GM21619 (cell line): ENCODE results near the gene ALDH3B2.
"Not testable (repeated sequence)": the region's sequence is repeated elsewhere in the genome, so short reads cannot be mapped to it uniquely, and the experiment has no call there.

Experiments used
- ATAC-seq: cut with Tn5 transposase; IDR thresholded peaks from one replicate; pipeline ENCODE4 v1.9.1; 2021; ENCODE audit not compliant: unreplicated experiment

ALDH3B2 gene

DNA sequence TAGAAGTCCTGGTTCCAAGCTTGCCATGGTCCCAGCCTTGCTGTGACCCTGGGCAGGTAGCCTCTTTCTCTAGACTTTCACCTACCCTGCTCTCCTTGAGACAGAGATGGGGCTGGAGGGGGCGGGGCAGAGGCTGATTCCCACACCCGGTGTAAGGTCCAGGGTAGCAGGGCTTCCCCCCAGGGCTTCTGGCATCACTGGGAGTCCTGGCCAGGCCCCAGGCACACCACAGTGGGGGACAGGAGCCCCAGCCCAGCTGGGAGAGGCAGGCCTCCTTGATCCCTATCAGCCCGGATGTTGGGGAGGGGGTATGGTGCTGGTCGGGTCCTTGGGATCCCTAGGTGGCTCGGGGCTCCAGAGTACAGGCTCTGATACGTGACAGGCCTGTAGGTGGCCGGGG lies 43.0 kb downstream of the ALDH3B2 start:
- no peak for ATAC-seq

DNA sequence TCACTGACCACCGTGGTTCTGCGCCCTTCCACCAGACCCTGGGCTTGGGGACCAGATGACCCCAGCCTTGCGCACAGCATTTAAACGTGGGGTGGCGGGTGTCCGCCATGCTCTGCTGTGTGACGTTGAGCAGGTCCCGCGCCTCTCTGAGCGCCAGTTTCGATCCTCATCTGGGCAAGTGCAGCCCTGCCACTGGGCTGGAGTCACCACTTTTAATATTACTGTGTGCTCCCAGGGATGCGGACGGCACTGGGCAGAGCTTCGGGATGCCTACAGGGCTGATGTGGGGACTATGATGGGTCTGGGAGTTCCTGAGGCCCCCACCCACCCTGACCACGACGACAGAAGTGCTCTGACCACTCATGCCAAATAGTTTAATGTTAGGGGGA lies 43.5 kb downstream of the ALDH3B2 start:
- no peak for ATAC-seq

GRCh38 chr11:67630228-67630942 lies 44.0 kb downstream of the ALDH3B2 start:
- peak; percentile 63 for ATAC-seq

DNA sequence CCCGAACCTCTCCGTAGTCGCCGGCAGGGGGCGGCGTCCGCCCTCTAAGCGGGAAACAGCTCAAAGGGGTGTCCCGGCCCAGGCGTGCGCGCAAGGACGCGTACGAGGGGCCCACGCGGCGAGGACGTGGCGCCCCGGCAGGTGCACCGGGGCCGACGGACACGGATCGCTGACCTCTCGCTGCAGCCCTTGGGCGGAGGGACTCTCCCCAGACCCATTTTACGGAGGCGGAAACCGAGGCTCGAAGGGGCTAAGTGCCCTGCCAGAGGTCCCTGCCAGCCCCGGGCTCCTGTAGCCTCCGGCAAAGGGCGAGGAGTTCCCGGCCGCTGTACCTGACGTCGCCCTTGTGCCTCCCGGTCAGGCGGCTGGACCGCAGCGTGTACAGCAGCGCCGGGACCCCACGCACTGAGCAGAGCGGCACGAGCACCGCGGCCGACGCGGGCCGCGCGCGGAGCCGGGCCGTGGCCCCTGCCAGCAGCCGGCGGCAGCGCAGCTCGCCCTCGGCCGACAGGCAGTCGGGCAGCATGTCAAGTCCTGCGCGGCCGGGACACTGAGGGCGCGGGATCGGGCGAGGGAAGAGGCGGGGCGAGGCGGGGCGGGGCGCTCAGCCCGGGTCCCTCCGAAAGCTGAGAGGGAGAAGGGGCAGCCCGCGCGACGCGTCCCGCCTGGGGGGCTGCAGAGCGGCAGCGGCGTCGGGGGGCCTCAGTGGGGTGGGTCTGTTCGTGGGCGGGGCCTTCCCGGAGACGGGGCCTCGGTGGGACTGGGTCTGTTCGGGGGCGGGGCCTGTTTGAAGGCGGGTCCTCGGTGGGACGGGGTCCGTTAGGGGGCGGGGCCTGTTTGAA lies 44.8 kb downstream of the ALDH3B2 start, which contains the start of gene NUDT8:
NUDT8 (minus strand) TSS at position 552 of the 842 bp plus-strand sequence; CDS start at position 526, 26 bp downstream.
- ATAC-seq: peak; percentile 41

DNA sequence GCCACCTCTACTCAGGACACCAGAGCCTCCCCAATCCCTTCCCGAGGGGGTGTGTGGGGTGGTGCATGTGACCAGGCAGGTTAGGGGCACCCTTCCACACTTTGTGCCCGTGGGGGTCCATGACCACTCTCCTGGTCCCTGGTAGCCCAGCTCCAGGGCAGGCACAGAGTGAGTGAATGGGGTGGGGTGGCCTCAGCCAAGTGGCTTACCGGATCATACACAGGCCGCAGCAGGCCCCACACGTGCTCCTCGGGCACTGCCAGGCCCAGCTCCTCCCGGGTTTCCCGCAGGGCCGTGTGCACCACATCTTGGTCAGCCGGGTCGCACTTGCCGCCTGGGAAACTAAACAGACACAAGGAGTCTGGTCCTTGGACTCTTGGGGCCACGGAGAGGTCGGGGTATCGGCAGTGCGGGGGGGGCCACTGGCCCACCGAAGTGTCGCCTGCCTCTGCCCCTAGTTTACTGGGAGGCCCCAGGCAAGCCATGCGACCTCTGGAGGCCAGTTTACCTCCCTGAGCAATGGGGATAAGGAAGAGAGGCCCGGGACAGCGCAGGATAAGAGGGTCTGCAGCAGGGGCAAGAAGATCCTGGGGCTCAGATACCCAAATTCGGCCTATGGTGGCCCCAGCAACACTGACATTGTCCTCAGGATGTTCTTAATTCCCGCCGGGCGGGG lies 45.6 kb downstream of the ALDH3B2 start:
- no peak for ATAC-seq

DNA sequence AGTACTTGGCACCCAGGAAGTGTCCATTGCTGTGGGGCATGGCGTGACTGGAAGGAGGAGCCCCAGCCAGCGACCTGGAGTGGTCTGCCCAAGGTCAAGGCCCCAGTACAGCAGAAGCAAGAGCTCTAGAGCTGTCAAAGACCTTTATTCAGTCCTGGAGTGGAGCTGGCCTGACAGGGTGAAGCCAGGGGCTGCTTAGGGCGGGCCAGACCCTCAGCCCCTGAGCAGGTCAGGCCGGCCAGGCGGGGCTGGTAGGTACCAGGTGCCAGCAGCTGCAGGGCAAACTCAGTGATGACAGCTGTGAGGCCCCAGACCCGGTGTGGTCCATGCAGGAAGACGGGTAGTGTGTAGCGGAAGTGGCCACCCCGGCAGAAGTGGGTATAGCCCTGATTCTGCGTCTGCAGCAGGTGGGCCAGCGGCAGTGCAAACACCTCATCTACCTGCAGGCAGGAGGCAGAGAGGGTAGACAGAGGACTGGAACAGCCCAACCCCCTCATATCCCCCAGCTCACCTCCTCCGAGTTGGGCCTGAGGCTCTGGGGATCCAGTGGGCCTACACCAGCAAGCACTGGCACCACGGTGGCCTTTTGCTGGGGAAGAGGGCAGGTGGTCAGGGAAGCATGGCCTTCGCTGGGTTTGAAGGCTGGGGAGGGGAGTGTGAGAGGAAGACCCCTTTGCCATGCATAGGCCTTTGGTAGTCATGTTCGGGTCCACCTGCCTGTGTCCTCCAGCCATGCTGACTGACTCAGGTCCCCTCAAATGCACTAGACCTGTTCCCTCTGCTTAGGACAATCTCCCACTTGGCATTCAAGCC lies 46.4 kb downstream of the ALDH3B2 start:
- no peak for ATAC-seq

GRCh38 chr11:67627441-67627811 lies 47.0 kb downstream of the ALDH3B2 start:
- ATAC-seq: no peak

DNA sequence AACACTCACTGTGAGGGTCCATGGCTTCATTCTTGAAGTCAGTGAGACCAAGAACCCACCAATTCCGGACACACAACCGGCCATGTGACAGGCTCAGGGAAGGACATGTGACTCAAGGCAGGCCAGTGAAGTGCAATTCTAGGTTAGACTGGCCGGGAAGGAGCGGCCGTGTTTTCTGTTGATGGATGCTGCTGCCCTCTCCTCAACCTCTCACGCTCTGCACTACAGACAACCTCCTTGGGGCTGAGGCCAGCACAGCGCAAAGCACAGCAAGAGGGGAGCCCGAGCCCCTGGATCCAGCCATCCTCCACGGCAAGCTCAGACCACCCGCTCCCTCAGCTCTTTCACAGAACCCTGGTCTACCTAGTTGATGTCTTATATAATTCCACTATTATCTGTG lies 47.5 kb downstream of the ALDH3B2 start:
- ATAC-seq: no peak

DNA sequence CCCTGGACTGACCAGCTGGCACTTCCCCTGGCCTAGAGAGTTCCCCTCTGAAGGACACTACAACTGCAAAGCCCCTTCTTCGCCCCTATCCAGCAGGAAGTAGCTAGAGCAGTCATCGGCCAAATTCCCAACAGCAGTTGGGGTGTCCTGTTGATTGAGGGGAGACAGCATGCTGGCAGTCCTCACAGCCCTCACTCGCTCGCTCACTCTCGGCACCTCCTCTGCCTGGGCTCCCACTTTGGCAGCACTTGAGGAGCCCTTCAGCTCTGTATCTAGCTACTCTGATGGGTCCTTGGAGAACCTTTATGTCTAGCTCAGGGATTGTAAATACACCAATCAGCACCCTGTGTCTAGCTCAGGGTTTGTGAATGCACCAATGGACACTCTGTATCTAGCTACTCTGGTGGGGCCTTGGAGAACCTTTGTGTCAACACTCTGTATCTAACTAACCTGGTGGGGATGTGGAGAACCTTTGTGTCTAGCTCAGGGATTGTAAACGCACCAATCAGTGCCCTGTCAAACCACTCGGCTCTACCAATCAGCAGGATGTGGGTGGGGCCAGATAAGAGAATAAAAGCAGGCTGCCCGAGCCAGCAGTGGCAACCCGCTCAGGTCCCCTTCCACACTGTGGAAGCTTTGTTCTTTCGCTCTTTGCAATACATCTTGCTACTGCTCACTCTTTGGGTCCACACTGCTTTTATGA lies 48.1 kb downstream of the ALDH3B2 start:
- ATAC-seq: not testable (repeated sequence)

DNA sequence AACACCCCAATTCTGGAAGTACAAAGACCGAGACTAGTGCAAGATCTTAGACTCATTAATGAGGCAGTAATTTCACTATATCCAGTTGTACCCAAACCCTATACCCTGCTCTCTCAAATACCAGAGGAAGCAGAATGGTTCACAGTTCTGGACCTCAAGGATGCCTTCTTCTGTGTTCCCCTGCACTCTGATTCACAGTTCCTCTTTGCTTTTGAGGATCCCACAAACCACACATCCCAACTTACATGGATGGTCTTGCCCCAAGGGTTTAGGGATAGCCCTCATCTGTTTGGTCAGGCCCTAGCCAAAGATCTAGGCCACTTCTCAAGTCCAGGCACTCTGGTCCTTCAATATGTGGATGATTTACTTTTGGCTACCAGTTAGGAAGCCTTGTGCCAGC lies 50.6 kb downstream of the ALDH3B2 start:
- not testable (repeated sequence) for ATAC-seq

DNA sequence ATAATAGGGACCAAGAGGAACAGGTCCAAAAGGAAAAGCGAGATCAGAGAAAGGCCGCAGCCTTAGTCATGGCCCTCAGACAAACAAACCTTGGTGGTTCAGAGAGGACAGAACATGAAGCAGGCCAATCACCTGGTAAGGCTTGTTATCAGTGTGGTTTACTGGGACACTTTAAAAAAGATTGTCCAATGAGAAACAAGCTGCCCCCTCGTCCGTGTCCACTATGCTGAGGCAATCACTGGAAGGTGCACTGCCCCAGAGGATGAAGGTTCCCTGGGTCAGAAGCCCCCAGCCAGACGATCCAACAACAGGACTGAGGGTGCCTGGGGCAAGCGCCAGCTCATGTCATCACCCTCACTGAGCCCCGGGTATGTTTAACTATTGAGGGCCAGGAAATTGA lies 51.5 kb downstream of the ALDH3B2 start:
- ATAC-seq: not testable (repeated sequence)

DNA sequence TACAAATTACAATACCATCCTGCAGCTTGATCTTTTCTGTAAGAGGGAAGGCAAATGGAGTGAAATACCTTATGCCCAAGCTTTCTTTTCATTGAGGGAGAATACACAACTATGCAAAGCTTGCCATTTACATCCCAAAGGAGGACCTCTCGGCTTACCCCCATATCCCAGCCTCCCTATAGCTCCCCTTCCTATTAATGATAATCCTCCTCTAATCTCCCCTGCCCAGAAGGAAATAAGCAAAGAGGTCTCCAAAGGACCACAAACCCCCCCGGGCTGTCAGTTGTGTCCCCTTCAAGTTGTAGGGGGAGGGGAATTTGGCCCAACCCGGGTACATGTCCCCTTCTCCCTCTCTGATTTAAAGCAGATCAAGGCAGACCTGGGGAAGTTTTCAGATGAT lies 52.5 kb downstream of the ALDH3B2 start:
- not testable (repeated sequence) for ATAC-seq

GRCh38 chr11:67620621-67621020 lies 53.8 kb downstream of the ALDH3B2 start:
- ATAC-seq: not testable (repeated sequence)

GRCh38 chr11:67619683-67620618 lies 54.5 kb downstream of the ALDH3B2 start:
- not testable (repeated sequence) for ATAC-seq

DNA sequence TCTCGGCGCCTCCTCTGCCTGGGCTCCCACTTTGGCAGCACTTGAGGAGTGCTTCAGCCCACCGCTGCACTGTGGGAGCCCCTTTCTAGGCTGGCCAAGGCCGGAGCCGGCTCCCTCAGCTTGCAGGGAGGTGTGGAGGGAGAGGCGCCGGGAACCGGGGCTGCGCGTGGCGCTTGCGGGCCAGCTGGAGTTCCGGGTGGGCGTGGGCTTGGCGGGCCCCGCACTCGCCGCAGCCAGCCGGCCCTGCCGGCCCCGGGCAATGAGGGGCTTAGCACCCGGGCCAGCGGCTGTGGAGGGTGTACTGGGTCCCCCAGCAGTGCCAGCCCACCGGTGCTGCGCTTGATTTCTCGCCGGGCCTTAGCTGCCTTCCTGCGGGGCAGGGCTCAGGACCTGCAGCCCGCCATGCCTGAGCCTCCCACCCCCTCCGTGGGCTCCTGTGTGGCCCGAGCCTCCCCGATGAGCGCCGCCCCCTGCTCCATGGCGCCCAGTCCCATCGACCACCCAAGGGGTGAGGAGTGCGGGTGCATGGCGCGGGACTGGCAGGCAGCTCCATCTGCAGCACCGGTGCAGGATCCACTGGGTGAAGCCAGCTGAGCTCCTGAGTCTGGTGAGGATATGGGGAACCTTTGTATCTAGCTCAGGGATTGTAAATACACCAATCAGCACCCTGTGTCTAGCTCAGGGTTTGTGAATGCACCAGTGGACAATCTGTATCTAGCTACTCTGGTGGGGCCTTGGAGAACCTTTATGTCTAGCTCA lies 55.3 kb downstream of the ALDH3B2 start:
- not testable (repeated sequence) for ATAC-seq

- no peak for ATAC-seq
These were observed 57.0 kb downstream of the ALDH3B2 start for GRCh38 chr11:67617243-67617953.

- ATAC-seq: no peak
These were observed 57.8 kb downstream of the ALDH3B2 start for GRCh38 chr11:67616431-67617242.
